Effector memory CD4-positive, alpha-beta T cell (primary cell): ENCODE measurements around the gene SYTL3.

Experiments
- DNase-seq, 3 donors: peaks; one replicate each; pipeline ENCODE4 v3.0.0-alpha.2; 2020
- H3K27ac ChIP-seq: 2 replicates; pipeline ENCODE4 v1.7.0; 2013; ENCODE audit warnings: mild to moderate bottlenecking, low read length, moderate library complexity; ENCODE audit not compliant: insufficient read depth, poor library complexity, severe bottlenecking
- H3K27me3 ChIP-seq: replicated peaks from 2 replicates; pipeline ENCODE4 v1.7.0; 2013; ENCODE audit warnings: mild to moderate bottlenecking, low read length; ENCODE audit not compliant: insufficient read depth, control insufficient read depth, poor library complexity, severe bottlenecking
- H3K36me3 ChIP-seq: 2 replicates; pipeline ENCODE4 v1.7.0; 2013; ENCODE audit warnings: mild to moderate bottlenecking, low read length, moderate library complexity; ENCODE audit not compliant: control insufficient read depth, insufficient read depth
- H3K4me1 ChIP-seq: 2 replicates; pipeline ENCODE4 v1.7.0; 2013; ENCODE audit warnings: low read length, mild to moderate bottlenecking; ENCODE audit not compliant: control insufficient read depth, insufficient read depth, poor library complexity, severe bottlenecking
- H3K4me3 ChIP-seq: 2 replicates; pipeline ENCODE4 v1.7.0; 2013; ENCODE audit warnings: low read length, low read depth, mild to moderate bottlenecking; ENCODE audit not compliant: insufficient read depth, poor library complexity, severe bottlenecking
- H3K9me3 ChIP-seq: 2 replicates; pipeline ENCODE4 v1.7.0; 2013; ENCODE audit warnings: mild to moderate bottlenecking, low read length, moderate library complexity; ENCODE audit not compliant: control insufficient read depth

Gene SYTL3

GRCh38 chr6:158756977-158757752 is 107.3 kb downstream of the SYTL3 start:
- no peaks in the 10 kb centered on the region for H3K27me3 ChIP-seq
- H3K9me3 ChIP-seq, result no peaks in the 10 kb centered on the region
- no peak overlapping the region for H3K4me3 ChIP-seq
- no peak overlapping the region for H3K27ac ChIP-seq
- no peaks in the 10 kb centered on the region for H3K4me1 ChIP-seq
- peaks cover 30% of the 10 kb centered on the region for H3K36me3 ChIP-seq
- no peak for DNase-seq

GRCh38 chr6:158757753-158758090 is 107.9 kb downstream of the SYTL3 start:
- Histone ChIP-seq H3K27ac (no peak overlapping the region), H3K36me3 (peaks cover 26% of the 10 kb centered on the region), H3K4me1 (no peaks in the 10 kb centered on the region), H3K27me3 (no peaks in the 10 kb centered on the region), H3K4me3 (no peak overlapping the region), H3K9me3 (no peaks in the 10 kb centered on the region)
- DNase-seq, result no peak

GRCh38 chr6:158758451-158758860 is 108.6 kb downstream of the SYTL3 start:
- Histone ChIP-seq H3K27me3 (no peaks in the 10 kb centered on the region), H3K36me3 (peaks cover 25% of the 10 kb centered on the region), H3K27ac (no peak overlapping the region), H3K4me1 (no peaks in the 10 kb centered on the region), H3K9me3 (no peaks in the 10 kb centered on the region), H3K4me3 (no peak overlapping the region)
- no peak for DNase-seq

- no peak overlapping the region for H3K27ac ChIP-seq
- H3K4me3 ChIP-seq, result no peak overlapping the region
- no peaks in the 10 kb centered on the region for H3K9me3 ChIP-seq
- H3K27me3 ChIP-seq, result no peaks in the 10 kb centered on the region
- no peak for DNase-seq
- H3K36me3 ChIP-seq, result peaks cover 23% of the 10 kb centered on the region
- no peaks in the 10 kb centered on the region for H3K4me1 ChIP-seq
Measured at GRCh38 chr6:158758941-158759479, 109.2 kb downstream of the SYTL3 start.

GRCh38 chr6:158759966-158760617 is 110.2 kb downstream of the SYTL3 start:
- Histone ChIP-seq H3K36me3 (peaks cover 27% of the 10 kb centered on the region), H3K9me3 (no peaks in the 10 kb centered on the region), H3K4me1 (no peaks in the 10 kb centered on the region), H3K27ac (no peak overlapping the region), H3K4me3 (no peak overlapping the region), H3K27me3 (no peaks in the 10 kb centered on the region)
- no peak for DNase-seq

- Histone ChIP-seq H3K4me1 (no peaks in the 10 kb centered on the region), H3K36me3 (peaks cover 28% of the 10 kb centered on the region), H3K27me3 (no peaks in the 10 kb centered on the region), H3K4me3 (no peak overlapping the region), H3K27ac (no peak overlapping the region), H3K9me3 (no peaks in the 10 kb centered on the region)
- DNase-seq, result no peak
Measured at GRCh38 chr6:158760618-158761250, 110.9 kb downstream of the SYTL3 start.

- no peak overlapping the region for H3K4me3 ChIP-seq
- no peaks in the 10 kb centered on the region for H3K9me3 ChIP-seq
- DNase-seq, result no peak
Measured at GRCh38 chr6:158761746-158762145, 111.9 kb downstream of the SYTL3 start.

GRCh38 chr6:158762787-158763433 is 113.1 kb downstream of the SYTL3 start:
- DNase-seq, result no peak
- H3K9me3 ChIP-seq, result no peaks in the 10 kb centered on the region

More at GRCh38 chr6:158761746-158762145, 111.9 kb downstream of the SYTL3 start:
- Histone ChIP-seq H3K27me3 (no peaks in the 10 kb centered on the region), H3K36me3 (peaks cover 37% of the 10 kb centered on the region), H3K27ac (no peak overlapping the region), H3K4me1 (no peaks in the 10 kb centered on the region)

GRCh38 chr6:158763434-158764182 is 113.8 kb downstream of the SYTL3 start:
- H3K4me1 ChIP-seq, result no peaks in the 10 kb centered on the region
- H3K27me3 ChIP-seq, result no peaks in the 10 kb centered on the region
- H3K9me3 ChIP-seq, result no peaks in the 10 kb centered on the region
- no peak for DNase-seq
- peaks cover 48% of the 10 kb centered on the region for H3K36me3 ChIP-seq
- no peak overlapping the region for H3K4me3 ChIP-seq
- H3K27ac ChIP-seq, result no peak overlapping the region

More at GRCh38 chr6:158762787-158763433, 113.1 kb downstream of the SYTL3 start:
- Histone ChIP-seq H3K4me1 (no peaks in the 10 kb centered on the region), H3K4me3 (no peak overlapping the region), H3K27me3 (no peaks in the 10 kb centered on the region), H3K36me3 (peaks cover 41% of the 10 kb centered on the region), H3K27ac (no peak overlapping the region)
